GDM1 (cell line): Measurements from ENCODE around the gene POLDIP2.

ENCODE experiments used
- DNase-seq: peaks from one replicate; lab custom pipeline; 2025; lab: John Stamatoyannopoulos, UW

POLDIP2 gene

GRCh38 chr17:28390141-28390540, 32.8 kb upstream of the POLDIP2 start:
- no peak for DNase-seq

DNA sequence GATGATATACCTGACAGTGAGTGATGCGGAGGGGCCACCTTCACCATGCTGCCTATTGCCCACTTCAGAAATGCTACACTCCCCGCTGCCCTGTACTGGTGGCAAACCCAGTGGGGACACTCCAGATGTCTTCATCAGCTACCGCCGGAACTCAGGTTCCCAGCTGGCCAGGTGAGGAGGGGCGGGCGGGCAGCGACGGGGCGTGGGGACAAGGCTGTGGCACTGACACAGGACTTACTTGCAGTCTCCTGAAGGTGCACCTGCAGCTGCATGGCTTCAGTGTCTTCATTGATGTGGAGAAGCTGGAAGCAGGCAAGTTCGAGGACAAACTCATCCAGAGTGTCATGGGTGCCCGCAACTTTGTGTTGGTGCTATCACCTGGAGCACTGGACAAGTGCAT, 30.8 kb upstream of the POLDIP2 start:
- no peak for DNase-seq

GRCh38 chr17:28386391-28386790, 29.1 kb upstream of the POLDIP2 start:
- no peak for DNase-seq

DNA sequence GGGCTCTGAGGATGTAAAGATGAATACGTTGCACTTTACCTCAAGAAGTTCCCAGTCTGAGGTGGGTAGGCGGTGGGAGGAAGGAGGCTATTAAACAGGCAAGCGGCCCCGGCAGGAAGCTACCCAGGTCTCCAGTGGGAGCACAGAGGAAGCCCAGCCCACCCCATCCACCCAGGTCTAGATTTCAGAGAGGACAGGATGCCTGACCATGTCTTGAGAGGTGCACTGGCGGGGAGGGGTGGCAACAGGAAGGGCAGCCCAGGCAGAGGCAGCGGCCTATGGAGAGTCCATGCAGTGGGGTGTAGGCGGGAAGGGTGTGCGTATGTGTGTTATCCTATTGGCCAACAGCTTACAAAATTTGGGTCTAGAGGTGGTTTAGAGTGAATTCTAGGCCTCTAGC, 28.1 kb upstream of the POLDIP2 start:
- no peak for DNase-seq

GRCh38 chr17:28385037-28385400, 27.7 kb upstream of the POLDIP2 start:
- no peak for DNase-seq

GRCh38 chr17:28384281-28385036, 27.1 kb upstream of the POLDIP2 start:
- no peak for DNase-seq

GRCh38 chr17:28381141-28381825, 24.0 kb upstream of the POLDIP2 start:
- no peak for DNase-seq

GRCh38 chr17:28379814-28380801, 22.8 kb upstream of the POLDIP2 start:
- no peak for DNase-seq

- no peak for DNase-seq
These were observed 15.6 kb upstream of the POLDIP2 start for GRCh38 chr17:28372945-28373274.

- no peak for DNase-seq
These were observed 15.0 kb upstream of the POLDIP2 start for GRCh38 chr17:28372203-28372944.

DNA sequence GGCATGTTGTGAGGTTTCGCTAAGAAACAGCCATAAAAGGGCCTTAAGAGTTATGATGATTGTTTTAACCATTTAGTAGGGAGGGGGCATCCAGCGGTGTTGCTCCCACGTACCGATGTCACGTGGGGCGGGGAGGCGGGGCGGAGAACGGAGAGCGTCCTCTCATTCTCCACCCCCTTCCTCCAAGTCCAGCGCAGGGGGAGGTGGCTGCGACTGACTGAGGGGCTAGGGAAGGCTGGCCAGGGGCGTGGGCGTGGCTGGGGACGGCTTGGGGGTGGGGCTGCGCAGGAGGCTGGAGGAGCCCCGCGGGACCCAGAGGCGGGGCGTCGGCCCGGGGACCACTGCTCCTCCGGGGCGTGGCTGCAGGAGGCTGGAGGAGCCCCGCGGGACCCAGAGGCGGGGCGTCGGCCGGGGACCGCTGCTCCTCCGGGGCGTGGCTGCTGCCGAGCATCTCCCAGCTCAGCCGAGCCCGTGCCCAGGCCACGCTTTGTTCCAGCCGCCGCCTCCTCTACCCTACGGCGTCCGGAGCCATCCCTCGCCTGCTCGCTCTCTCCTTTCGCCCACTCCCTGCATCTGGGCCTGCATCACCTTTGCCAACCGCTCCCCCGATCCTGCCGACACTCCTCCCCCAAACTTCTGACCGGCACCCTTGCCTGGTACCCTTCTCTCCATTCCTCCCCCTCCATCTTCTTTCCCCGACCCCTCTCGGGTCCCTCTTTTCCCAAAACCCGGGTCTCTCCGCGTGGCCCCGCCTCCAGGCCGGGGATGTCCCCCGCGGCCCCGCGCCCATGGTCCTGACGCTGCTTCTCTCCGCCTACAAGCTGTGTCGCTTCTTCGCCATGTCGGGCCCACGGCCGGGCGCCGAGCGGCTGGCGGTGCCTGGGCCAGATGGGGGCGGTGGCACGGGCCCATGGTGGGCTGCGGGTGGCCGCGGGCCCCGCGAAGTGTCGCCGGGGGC, 14.2 kb upstream of the POLDIP2 start, which contains the start of gene SARM1:
SARM1 (plus strand) TSS at position 450 of the 958 bp plus-strand sequence; CDS start at position 789, 339 bp downstream.
- peak; percentile 66 for DNase-seq

DNA sequence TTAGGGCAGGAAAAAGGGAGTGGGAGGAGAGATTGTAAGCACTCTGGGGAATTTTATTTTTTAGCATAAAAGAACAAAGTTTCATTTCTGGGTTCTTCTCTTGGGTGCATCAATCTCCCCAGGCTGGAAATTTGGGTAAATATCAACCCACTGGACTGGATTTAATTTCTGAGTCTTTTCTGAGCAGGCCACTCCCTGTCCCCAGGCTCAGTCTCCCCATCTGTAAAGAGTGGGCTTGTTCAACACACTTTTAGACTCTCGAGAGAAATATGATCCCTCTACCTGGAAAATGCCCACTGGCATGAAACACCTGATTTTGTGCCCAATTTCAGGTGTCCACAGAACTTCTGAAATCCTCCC, 13.4 kb upstream of the POLDIP2 start:
- DNase-seq, result no peak

DNA sequence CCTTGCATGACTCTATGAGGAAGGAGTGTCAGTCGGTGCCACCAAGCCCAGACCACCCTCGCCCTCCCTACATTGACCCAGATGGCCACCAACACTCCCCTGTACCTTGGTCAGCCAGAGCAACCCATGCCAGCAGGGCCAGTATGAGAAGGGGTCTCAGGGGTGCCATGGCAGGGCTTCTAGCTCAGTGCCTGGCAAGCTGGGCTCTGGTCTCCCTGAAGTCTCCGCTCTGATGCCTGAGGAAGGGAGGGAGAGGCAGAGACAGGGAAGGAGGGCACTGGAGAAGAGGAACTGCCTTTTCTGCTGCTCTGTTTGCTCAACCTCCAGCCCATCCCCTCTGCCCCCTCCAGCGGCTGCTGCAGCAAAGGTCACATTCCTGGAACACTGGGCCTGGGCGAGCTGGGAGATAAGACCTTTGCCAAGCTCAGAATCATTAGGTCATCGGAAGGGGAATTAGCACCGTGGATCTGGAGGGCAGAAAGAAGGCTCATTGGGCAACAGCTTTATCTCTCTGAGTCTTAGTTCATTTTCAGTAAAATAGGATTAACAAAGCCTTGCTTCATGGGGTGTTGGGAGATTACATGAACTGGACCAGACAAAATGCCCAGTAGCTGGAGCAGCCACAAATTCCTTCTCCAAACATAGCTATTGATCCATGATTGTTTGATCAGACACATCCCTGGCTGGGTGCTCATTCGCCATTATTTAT, 12.9 kb upstream of the POLDIP2 start, which contains the start of gene VTN:
VTN (minus strand) TSS at position 273 of the 709 bp plus-strand sequence; CDS start at position 169, 104 bp downstream.
- no peak for DNase-seq

- no peak for DNase-seq
These were observed 12.3 kb upstream of the POLDIP2 start for GRCh38 chr17:28369684-28370034.

- DNase-seq, result no peak
These were observed 11.8 kb upstream of the POLDIP2 start for GRCh38 chr17:28368915-28369683.

DNA sequence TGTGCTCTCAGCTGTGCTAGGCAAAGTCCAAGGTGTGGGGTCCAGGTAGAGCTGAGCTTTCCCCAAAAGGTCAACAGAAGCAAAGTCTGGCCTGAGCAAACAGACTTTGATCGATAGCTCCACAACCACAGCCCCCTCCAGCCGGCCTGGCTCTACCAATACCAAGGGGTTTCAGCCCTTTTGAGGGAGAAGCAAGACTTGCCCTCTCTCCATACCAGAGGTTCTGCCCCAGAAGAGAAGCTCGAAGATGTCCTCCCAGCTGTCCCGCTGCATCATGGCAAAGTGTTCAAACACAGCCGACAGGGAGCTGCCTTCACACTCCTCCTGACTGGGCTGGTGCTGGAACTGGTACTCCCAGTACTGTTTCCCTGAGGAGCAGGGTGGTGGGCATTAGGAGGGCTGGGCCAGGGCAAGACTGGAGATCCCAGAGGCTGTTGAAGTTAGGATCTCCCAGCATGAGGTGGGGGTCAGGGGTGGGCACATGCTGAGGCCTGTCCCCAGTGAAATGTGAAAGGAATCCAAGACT, 11.0 kb upstream of the POLDIP2 start:
- no peak for DNase-seq

DNA sequence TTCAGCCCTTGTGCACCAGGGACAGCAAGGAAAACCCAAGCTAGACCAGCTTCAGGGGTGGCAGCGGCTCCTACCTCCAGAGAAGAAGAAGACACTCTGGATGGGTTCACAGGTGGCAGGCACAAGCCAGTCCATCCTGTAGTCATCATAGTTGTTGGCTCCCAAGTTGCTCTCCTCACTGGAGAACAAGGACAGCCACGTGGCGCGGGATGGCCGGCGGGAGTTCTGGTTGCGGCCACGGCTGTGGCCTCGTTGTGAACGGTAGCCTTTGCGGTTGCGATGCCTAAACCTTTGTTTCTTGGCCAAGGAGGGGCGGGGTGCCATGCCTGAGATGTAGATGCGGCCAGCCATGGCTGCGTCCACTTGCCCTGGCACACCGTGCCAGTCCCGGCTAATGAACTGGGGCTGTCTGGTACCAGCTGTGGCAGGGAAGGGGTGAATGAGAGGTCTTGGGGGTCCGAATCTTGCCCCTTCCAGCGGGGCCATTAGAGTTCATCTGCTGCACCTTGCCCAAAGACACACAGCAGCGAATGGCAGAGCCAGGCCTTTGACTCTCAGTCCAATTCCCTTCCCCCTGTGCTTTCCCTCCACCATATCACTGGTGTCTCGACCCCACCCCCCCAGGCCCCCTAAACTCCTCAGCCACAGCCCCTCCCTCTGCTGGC, 10.4 kb upstream of the POLDIP2 start:
- no peak for DNase-seq

- no peak for DNase-seq
These were observed 9.3 kb upstream of the POLDIP2 start for GRCh38 chr17:28366605-28367004.
